HEK293 (cell line): ENCODE measurements around the gene PTHLH.

Experiments
- CTCF ChIA-PET: fragments of 350-600 bp; formaldehyde crosslinking; extraction: SDS; loops from one replicate; lab custom pipeline; 2021; ENCODE audit warnings: antibody characterized with exemption; lab: Yijun Ruan, JAX
- POLR2A ChIA-PET: fragments of 300-600 bp; formaldehyde crosslinking; extraction: SDS; loops from one replicate; lab custom pipeline; 2020; ENCODE audit warnings: antibody characterized with exemption, inconsistent platforms; lab: Yijun Ruan, JAX
- H3K27ac ChIP-seq: fragments of 200-500 bp; sonication (Bioruptor generic); 2 replicates; pipeline ENCODE4 v1.5.1; 2014; ENCODE audit warnings: low read depth, low read length, control low read depth, inconsistent platforms; ENCODE audit errors: extremely low read depth
- H3K36me3 ChIP-seq, 2 experiments: fragments of 200-500 bp in 1 of 2; sonication (Bioruptor generic) in 1 of 2; 1 replicate in 1 of 2; 2 replicates in 1 of 2; pipeline ENCODE4 v1.5.1; 2014 to 2017; ENCODE audit warnings: inconsistent platforms in 2 of 2, low read length in 2 of 2; ENCODE audit not compliant: control insufficient read depth in 2 of 2, insufficient read depth in 1 of 2
- H3K4me1 ChIP-seq: fragments of 200-500 bp; sonication (Bioruptor generic); 2 replicates; pipeline ENCODE4 v1.5.1; 2014; ENCODE audit warnings: mild to moderate bottlenecking, low read length, inconsistent platforms; ENCODE audit not compliant: control insufficient read depth, insufficient read depth
- H3K4me3 ChIP-seq: 2 replicates; pipeline ENCODE4 v1.5.1; 2011; ENCODE audit warnings: low read depth, mild to moderate bottlenecking, control low read depth, low read length, moderate library complexity
- H3K9me3 ChIP-seq: fragments of 200-500 bp; sonication (Bioruptor generic); 2 replicates; pipeline ENCODE4 v1.5.1; 2014; ENCODE audit warnings: low read depth, low read length, inconsistent platforms; ENCODE audit not compliant: control insufficient read depth, insufficient read depth
- ATF2 ChIP-seq: fragments of 450-650 bp; formaldehyde crosslinking; IDR thresholded peaks from 2 replicates; pipeline ENCODE4 v1.5.1; 2016; ENCODE audit warnings: missing biosample characterization, missing genetic modification characterization, low read depth
- BCL11B ChIP-seq: fragments of 450-650 bp; formaldehyde crosslinking; IDR thresholded peaks from 2 replicates; pipeline ENCODE4 v1.5.1; 2016; ENCODE audit warnings: low read depth, missing biosample characterization, missing genetic modification characterization
- GLI4 ChIP-seq: fragments of 450-650 bp; formaldehyde crosslinking; IDR thresholded peaks from 2 replicates; pipeline ENCODE4 v1.5.1; 2016; ENCODE audit warnings: missing biosample characterization, missing genetic modification characterization
- KLF8 ChIP-seq: fragments of 450-650 bp; formaldehyde crosslinking; IDR thresholded peaks from 2 replicates; pipeline ENCODE4 v1.5.1; 2016; ENCODE audit warnings: missing biosample characterization, missing genetic modification characterization
- KLF9 ChIP-seq: fragments of 450-650 bp; formaldehyde crosslinking; IDR thresholded peaks from 2 replicates; pipeline ENCODE4 v1.5.1; 2016; ENCODE audit warnings: missing biosample characterization, missing genetic modification characterization, low read depth
- MZF1 ChIP-seq: fragments of 450-650 bp; formaldehyde crosslinking; IDR thresholded peaks from 2 replicates; pipeline ENCODE4 v1.5.1; 2017; ENCODE audit warnings: missing biosample characterization, missing genetic modification characterization, borderline replicate concordance
- PRDM1 ChIP-seq: fragments of 450-650 bp; formaldehyde crosslinking; IDR thresholded peaks from 2 replicates; pipeline ENCODE4; 2016; ENCODE audit warnings: missing biosample characterization, missing genetic modification characterization
- YY2 ChIP-seq: fragments of 450-650 bp; formaldehyde crosslinking; IDR thresholded peaks from 2 replicates; pipeline ENCODE4 v1.5.1; 2016; ENCODE audit warnings: missing biosample characterization, missing genetic modification characterization
- ZBTB20 ChIP-seq: fragments of 450-650 bp; formaldehyde crosslinking; IDR thresholded peaks from 2 replicates; pipeline ENCODE4 v1.5.1; 2016; ENCODE audit warnings: missing biosample characterization, missing genetic modification characterization
- ZBTB21 ChIP-seq: fragments of 450-650 bp; formaldehyde crosslinking; IDR thresholded peaks from 2 replicates; pipeline ENCODE4 v1.5.1; 2017; ENCODE audit warnings: missing biosample characterization, missing genetic modification characterization
- ZBTB48 ChIP-seq: fragments of 450-650 bp; formaldehyde crosslinking; IDR thresholded peaks from 2 replicates; pipeline ENCODE4 v1.5.1; 2016; ENCODE audit warnings: missing biosample characterization, missing genetic modification characterization
- ZEB2 ChIP-seq: fragments of 450-650 bp; formaldehyde crosslinking; IDR thresholded peaks from 2 replicates; pipeline ENCODE4 v1.5.1; 2016; ENCODE audit warnings: missing biosample characterization, missing genetic modification characterization
- ZFP37 ChIP-seq: fragments of 450-650 bp; formaldehyde crosslinking; IDR thresholded peaks from 2 replicates; pipeline ENCODE4 v1.5.1; 2016; ENCODE audit warnings: missing biosample characterization, missing genetic modification characterization
- ZNF140 ChIP-seq: fragments of 450-650 bp; formaldehyde crosslinking; IDR thresholded peaks from 2 replicates; pipeline ENCODE4 v1.5.1; 2016; ENCODE audit warnings: missing biosample characterization, missing genetic modification characterization
- ZNF148 ChIP-seq: fragments of 450-650 bp; formaldehyde crosslinking; IDR thresholded peaks from 2 replicates; pipeline ENCODE4 v1.5.0; 2017; ENCODE audit warnings: missing biosample characterization, missing genetic modification characterization, borderline replicate concordance
- ZNF169 ChIP-seq: fragments of 450-650 bp; formaldehyde crosslinking; IDR thresholded peaks from 2 replicates; pipeline ENCODE4 v1.5.1; 2016; ENCODE audit warnings: missing biosample characterization, missing genetic modification characterization
- ZNF302 ChIP-seq: fragments of 450-650 bp; formaldehyde crosslinking; IDR thresholded peaks from 2 replicates; pipeline ENCODE4 v1.5.1; 2016; ENCODE audit warnings: missing biosample characterization, missing genetic modification characterization, low read depth
- ZNF37A ChIP-seq: fragments of 450-650 bp; IDR thresholded peaks from 2 replicates; pipeline ENCODE4 v1.5.1; 2018; ENCODE audit warnings: missing biosample characterization, missing genetic modification characterization
- ZNF398 ChIP-seq: fragments of 450-650 bp; formaldehyde crosslinking; IDR thresholded peaks from 2 replicates; pipeline ENCODE4 v1.5.1; 2017; ENCODE audit warnings: missing biosample characterization, missing genetic modification characterization
- ZNF426 ChIP-seq: fragments of 450-650 bp; formaldehyde crosslinking; IDR thresholded peaks from 2 replicates; pipeline ENCODE4 v1.5.1; 2017; ENCODE audit warnings: missing biosample characterization, missing genetic modification characterization, mild to moderate bottlenecking, inconsistent platforms, moderate library complexity
- ZNF473 ChIP-seq: fragments of 450-650 bp; formaldehyde crosslinking; IDR thresholded peaks from 2 replicates; pipeline ENCODE4 v1.5.1; 2017; ENCODE audit warnings: missing biosample characterization, missing genetic modification characterization
- ZNF561 ChIP-seq: fragments of 450-650 bp; IDR thresholded peaks from 2 replicates; pipeline ENCODE4 v1.5.1; 2018; ENCODE audit warnings: missing biosample characterization, missing genetic modification characterization, borderline replicate concordance
- ZNF645 ChIP-seq: fragments of 450-650 bp; formaldehyde crosslinking; IDR thresholded peaks from 2 replicates; pipeline ENCODE4; 2016; ENCODE audit warnings: missing biosample characterization, missing genetic modification characterization
- ZNF791 ChIP-seq: fragments of 450-650 bp; formaldehyde crosslinking; IDR thresholded peaks from 2 replicates; pipeline ENCODE4 v1.5.1; 2016; ENCODE audit warnings: missing biosample characterization, missing genetic modification characterization
- ZSCAN16 ChIP-seq: fragments of 450-650 bp; formaldehyde crosslinking; IDR thresholded peaks from 2 replicates; pipeline ENCODE4 v1.5.1; 2016; ENCODE audit warnings: missing biosample characterization, missing genetic modification characterization

The PTHLH gene

GRCh38 chr12:27998658-27999057 is 26.1 kb upstream of the PTHLH start:
- CTCF ChIA-PET: no interaction called here
- no peaks in the 10 kb centered on the region for H3K9me3 ChIP-seq
- no peak overlapping the region for H3K27ac ChIP-seq
- H3K4me3 ChIP-seq: no peak overlapping the region
- no peaks in the 10 kb centered on the region for H3K4me1 ChIP-seq
- TF ChIP-seq ZNF561 (tag by site-specific recombination) (no peak), ZBTB21 (tag by site-specific recombination) (no peak), YY2 (tag by site-specific recombination) (no peak), ZNF791 (tag by site-specific recombination) (no peak), ZBTB48 (tag by site-specific recombination) (no peak), ZNF169 (tag by site-specific recombination) (no peak), ZNF398 (tag by site-specific recombination) (no peak), ZBTB20 (no peak), KLF9 (tag by site-specific recombination) (no peak), KLF8 (no peak), BCL11B (no peak)
- TF ChIP-seq, all 188 proteins: peak for 0
- POLR2A ChIA-PET: no interaction called here
- no peaks in the 10 kb centered on the region for H3K36me3 ChIP-seq

- H3K36me3 ChIP-seq: no peaks in the 10 kb centered on the region
- ChIA-PET CTCF (no interaction called here), POLR2A (no interaction called here)
- H3K4me3 ChIP-seq: no peak overlapping the region
- H3K27ac ChIP-seq: no peak overlapping the region
- H3K9me3 ChIP-seq: no peaks in the 10 kb centered on the region
- TF ChIP-seq GLI4 (tag by site-specific recombination): no peak
- TF ChIP-seq ZNF302 (tag by site-specific recombination): no peak
- TF ChIP-seq ATF2: no peak
- TF ChIP-seq ZNF148: no peak
- TF ChIP-seq ZNF473: no peak
- TF ChIP-seq ZNF37A (tag by site-specific recombination): no peak
- TF ChIP-seq ZNF645: no peak
- TF ChIP-seq ZEB2 (tag by site-specific recombination): no peak
- TF ChIP-seq ZNF426 (tag by site-specific recombination): no peak
- TF ChIP-seq ZNF140 (tag by site-specific recombination): no peak
- TF ChIP-seq PRDM1: no peak
- TF ChIP-seq ZFP37: no peak
- no peak for TF ChIP-seq ZSCAN16 (tag by site-specific recombination)
- TF ChIP-seq MZF1 (tag by site-specific recombination): no peak
- no peaks in the 10 kb centered on the region for H3K4me1 ChIP-seq
Observed at GRCh38 chr12:27998170-27998569, 25.6 kb upstream of the PTHLH start.
